BLaER1 treated with 17β-estradiol and CSF1 and Interleukin-3, amounts not matched to agents 10 nM and 100 nM (cell line): ENCODE measurements around the gene SCEL.
A peak's percentile ranks its signal among the peaks of the same experiment; 100 is the strongest.

ENCODE experiments used
- H3K27ac ChIP-seq, 11 experiments: shearing (Covaris generic); formaldehyde crosslinking; 2 replicates each; pipeline ENCODE4 v1.8.1; 2022
- H3K27me3 ChIP-seq, 11 experiments: shearing (Covaris generic); formaldehyde crosslinking; 2 replicates each; pipeline ENCODE4 v1.8.1; 2022
- H3K36me3 ChIP-seq, 11 experiments: shearing (Covaris generic); formaldehyde crosslinking; 2 replicates each; pipeline ENCODE4 v1.8.1; 2022
- H3K4me1 ChIP-seq, 10 experiments: shearing (Covaris generic); formaldehyde crosslinking; 2 replicates each; pipeline ENCODE4 v1.8.1; 2022
- H3K4me2 ChIP-seq, 11 experiments: shearing (Covaris generic); formaldehyde crosslinking; 2 replicates each; pipeline ENCODE4 v1.8.1; 2022
- H3K4me3 ChIP-seq, 10 experiments: shearing (Covaris generic); formaldehyde crosslinking; 2 replicates each; pipeline ENCODE4 v1.8.1; 2022
- H3K9ac ChIP-seq, 11 experiments: shearing (Covaris generic); formaldehyde crosslinking; 2 replicates each; pipeline ENCODE4 v1.8.1; 2022
- H3K9me3 ChIP-seq, 11 experiments: shearing (Covaris generic); formaldehyde crosslinking; replicated peaks in 1 of 11; 2 replicates each; pipeline ENCODE4 v1.8.1; 2022
- H4K20me1 ChIP-seq, 11 experiments: shearing (Covaris generic); formaldehyde crosslinking; 2 replicates each; pipeline ENCODE4 v1.8.1; 2022
- Cebpa-rat ChIP-seq, 11 experiments: shearing (Covaris generic); IDR thresholded peaks; 2 replicates each; pipeline ENCODE4 v1.8.1; 2022

SCEL gene

GRCh38 chr13:77674852-77675251, 139.3 kb downstream of the SCEL start:
- no peak for TF ChIP-seq Cebpa-rat (IDR thresholded peaks at IDR 0.05)
- no peaks in the 10 kb centered on the region for H3K4me1 ChIP-seq

GRCh38 chr13:77678691-77679235, 143.3 kb downstream of the SCEL start:
- Histone ChIP-seq H4K20me1 (no peaks in the 10 kb centered on the region), H3K36me3 (no peaks in the 10 kb centered on the region), H3K4me3 (no peak overlapping the region), H3K4me1 (no peaks in the 10 kb centered on the region), H3K4me2 (no peak overlapping the region), H3K9me3 (peaks cover 0 to 18% (median 5%) of the 10 kb centered on the region in 11 experiments; a peak in 10 of 22 replicates), H3K9ac (no peak overlapping the region), H3K27ac (no peak overlapping the region), H3K27me3 (no peaks in the 10 kb centered on the region)
- no peak for TF ChIP-seq Cebpa-rat (IDR thresholded peaks at IDR 0.05)

More at GRCh38 chr13:77674852-77675251, 139.3 kb downstream of the SCEL start:
- H3K9ac ChIP-seq = no peak overlapping the region
- peaks cover 0 to 19% (median 5%) of the 10 kb centered on the region in 11 experiments; a peak in 10 of 22 replicates for H3K9me3 ChIP-seq
- H3K4me2 ChIP-seq = no peak overlapping the region
- H3K27me3 ChIP-seq = no peaks in the 10 kb centered on the region
- H3K36me3 ChIP-seq = no peaks in the 10 kb centered on the region
- no peaks in the 10 kb centered on the region for H4K20me1 ChIP-seq
- no peak overlapping the region for H3K27ac ChIP-seq
- no peak overlapping the region for H3K4me3 ChIP-seq

GRCh38 chr13:77687799-77688198, 152.3 kb downstream of the SCEL start:
- peaks cover 14 to 20% (median 15%) of the 10 kb centered on the region in 11 experiments; a peak in 21 of 22 replicates for H3K9me3 ChIP-seq
- no peaks in the 10 kb centered on the region for H3K4me1 ChIP-seq
- H3K36me3 ChIP-seq = no peaks in the 10 kb centered on the region
- H4K20me1 ChIP-seq = no peaks in the 10 kb centered on the region
- TF ChIP-seq Cebpa-rat (IDR thresholded peaks at IDR 0.05) = no peak
- H3K27ac ChIP-seq = no peak overlapping the region
- H3K27me3 ChIP-seq = no peaks in the 10 kb centered on the region
- H3K4me2 ChIP-seq = no peak overlapping the region
- no peak overlapping the region for H3K9ac ChIP-seq
- H3K4me3 ChIP-seq = no peak overlapping the region

- TF ChIP-seq Cebpa-rat (IDR thresholded peaks at IDR 0.05) = no peak
Observed at GRCh38 chr13:77691871-77692270, 156.4 kb downstream of the SCEL start.

GRCh38 chr13:77692746-77693448, 157.4 kb downstream of the SCEL start:
- no peak for TF ChIP-seq Cebpa-rat (IDR thresholded peaks at IDR 0.05)

More at GRCh38 chr13:77691871-77692270, 156.4 kb downstream of the SCEL start:
- Histone ChIP-seq H3K9ac (no peak overlapping the region), H3K4me1 (peaks cover 0 to 13% (median 10%) of the 10 kb centered on the region in 10 experiments; a peak in 9 of 20 replicates), H3K27me3 (peaks cover 0 to 19% (median 13%) of the 10 kb centered on the region in 11 experiments; a peak in 15 of 22 replicates), H3K9me3 (peaks cover 7 to 13% (median 8%) of the 10 kb centered on the region in 11 experiments; a peak in 17 of 22 replicates), H3K4me2 (no peak overlapping the region), H4K20me1 (no peaks in the 10 kb centered on the region), H3K4me3 (no peak overlapping the region), H3K27ac (no peak overlapping the region), H3K36me3 (no peaks in the 10 kb centered on the region)

GRCh38 chr13:77693449-77693940, 158.0 kb downstream of the SCEL start:
- H3K9me3 ChIP-seq = peaks cover 0 to 4% (median 0%) of the 10 kb centered on the region in 11 experiments; a peak in 1 of 22 replicates
- peaks cover 0 to 22% (median 17%) of the 10 kb centered on the region in 11 experiments; a peak in 16 of 22 replicates for H3K27me3 ChIP-seq
- no peak overlapping the region for H3K9ac ChIP-seq
- H3K4me1 ChIP-seq = peaks cover 0 to 17% (median 13%) of the 10 kb centered on the region in 10 experiments; a peak in 10 of 20 replicates
- H3K4me2 ChIP-seq = 0 out of 22 replicates have a peak overlapping the region, but pooled peaks of 1 of the 11 experiments have one; percentile 10
- no peak overlapping the region for H3K4me3 ChIP-seq
- H4K20me1 ChIP-seq = peaks cover 0 to 7% (median 0%) of the 10 kb centered on the region in 11 experiments; a peak in 2 of 22 replicates
- H3K36me3 ChIP-seq = no peaks in the 10 kb centered on the region
- no peak overlapping the region for H3K27ac ChIP-seq
- TF ChIP-seq Cebpa-rat (IDR thresholded peaks at IDR 0.05) = no peak

More at GRCh38 chr13:77692746-77693448, 157.4 kb downstream of the SCEL start:
- Histone ChIP-seq H3K4me3 (no peak overlapping the region), H3K4me1 (peaks cover 0 to 17% (median 13%) of the 10 kb centered on the region in 10 experiments; a peak in 10 of 20 replicates), H3K9ac (no peak overlapping the region), H3K27ac (no peak overlapping the region), H3K9me3 (peaks cover 0 to 4% (median 0%) of the 10 kb centered on the region in 11 experiments; a peak in 1 of 22 replicates), H3K4me2 (0 out of 22 replicates have a peak overlapping the region, but pooled peaks of 1 of the 11 experiments have one; percentile 10), H3K27me3 (peaks cover 0 to 21% (median 17%) of the 10 kb centered on the region in 11 experiments; a peak in 16 of 22 replicates), H4K20me1 (peaks cover 0 to under 1% (median 0%) of the 10 kb centered on the region in 11 experiments; a peak in 1 of 22 replicates), H3K36me3 (no peaks in the 10 kb centered on the region)
